ENCODE measurements around the gene LRIG1. TPM values are rescaled to one million over a fixed set of nuclear protein-coding genes. Genes with fewer than 3 reads are reported as not detected.

LRIG1 gene
- total RNA-seq, 1 experiment from 2014 or later, result 5.3 TPM

GRCh38 chr3:66502981-66503380 lies 2.2 kb upstream of the LRIG1 start:
- no peaks in the 10 kb centered on the region for H3K9me3 ChIP-seq (ENCODE audit: control insufficient read depth, insufficient read depth, low read depth, low read length)
- DNase-seq (ENCODE audit: low read depth, low spot score) (no peak), ATAC-seq (no peak)
- peaks cover 8% of the 10 kb centered on the region for H3K27me3 ChIP-seq (ENCODE audit: control insufficient read depth, insufficient read depth, low read length)
- in situ Hi-C loops (cut with HindIII; ENCODE audit: low pct_unique_long_range_greater_than_20kb, low sequenced_read_pairs) (no loop called here), intact Hi-C loops (cut with micrococcal nuclease; ENCODE audit: unreplicated experiment) (no loop called here)
- no peaks in the 10 kb centered on the region; the same call in 1 of the 2 replicates for H3K36me3 ChIP-seq (ENCODE audit: control insufficient read depth, insufficient read depth, low read length)
- H3K4me1 ChIP-seq (ENCODE audit: control insufficient read depth, insufficient read depth, low read length), result peaks cover 3% of the 10 kb centered on the region; the same call in 1 of the 2 replicates
- ChIA-PET CTCF (no interaction called here), POLR2A (no interaction called here)
- no peak overlapping the region for H3K4me3 ChIP-seq (ENCODE audit: low read depth in 2 of 2, low read length in 2 of 2)
- no TSS peak for BruUV-seq (replicated peaks)
- TF ChIP-seq SIN3A (IDR thresholded peaks at IDR 0.05; ENCODE audit: borderline replicate concordance, insufficient read depth, low read depth, low read length), result no peak
- H3K27ac ChIP-seq (ENCODE audit: low read length), result no peak overlapping the region

- Histone ChIP-seq H3K4me1 (ENCODE audit: control insufficient read depth, insufficient read depth, low read length) (peaks cover 3% of the 10 kb centered on the region; the same call in 1 of the 2 replicates), H3K27me3 (ENCODE audit: control insufficient read depth, insufficient read depth, low read length) (peaks cover 8% of the 10 kb centered on the region), H3K36me3 (ENCODE audit: control insufficient read depth, insufficient read depth, low read length) (no peaks in the 10 kb centered on the region; the same call in 1 of the 2 replicates), H3K9me3 (ENCODE audit: control insufficient read depth, insufficient read depth, low read depth, low read length) (no peaks in the 10 kb centered on the region), H3K27ac (ENCODE audit: low read length) (no peak overlapping the region), H3K4me3 (ENCODE audit: low read depth in 2 of 2, low read length in 2 of 2) (no peak overlapping the region)
- ATAC-seq, result no peak
- no TSS peak for BruUV-seq (replicated peaks)
- ChIA-PET CTCF (no interaction called here), POLR2A (no interaction called here)
- in situ Hi-C loops (cut with HindIII; ENCODE audit: low pct_unique_long_range_greater_than_20kb, low sequenced_read_pairs), result no loop called here
- intact Hi-C loops (cut with micrococcal nuclease; ENCODE audit: unreplicated experiment), result no loop called here
- TF ChIP-seq TCF7L2 (IDR thresholded peaks at IDR 0.05; ENCODE audit: low read depth, low read length), result no peak
- TF ChIP-seq REST (IDR thresholded peaks at IDR 0.05; ENCODE audit: insufficient read depth in 1 of 2, low read depth in 2 of 2, low read length in 1 of 2), result no peak
- TF ChIP-seq SIN3A (IDR thresholded peaks at IDR 0.05; ENCODE audit: borderline replicate concordance, insufficient read depth, low read depth, low read length), result no peak
- no peak for TF ChIP-seq CTCF (IDR thresholded peaks at IDR 0.05)
- TF ChIP-seq POLR2AphosphoS5 (IDR thresholded peaks at IDR 0.05; ENCODE audit: low read depth, low read length), result no peak
- DNase-seq (ENCODE audit: low read depth, low spot score), result no peak
These were observed 1.5 kb upstream of the LRIG1 start for GRCh38 chr3:66502245-66502874.

- peaks cover 3% of the 10 kb centered on the region; the same call in 1 of the 2 replicates for H3K4me1 ChIP-seq (ENCODE audit: control insufficient read depth, insufficient read depth, low read length)
- H3K4me3 ChIP-seq (ENCODE audit: low read depth in 2 of 2, low read length in 2 of 2), result peak overlapping the region; percentile 39 to 58
- intact Hi-C loops (cut with micrococcal nuclease; ENCODE audit: unreplicated experiment), result no loop called here
- in situ Hi-C loops (cut with HindIII; ENCODE audit: low pct_unique_long_range_greater_than_20kb, low sequenced_read_pairs), result no loop called here
- DNase-seq (ENCODE audit: low read depth, low spot score) (no peak), ATAC-seq (no peak)
- BruUV-seq (replicated peaks), result no TSS peak
- peaks cover 8% of the 10 kb centered on the region for H3K27me3 ChIP-seq (ENCODE audit: control insufficient read depth, insufficient read depth, low read length)
- no peaks in the 10 kb centered on the region for H3K9me3 ChIP-seq (ENCODE audit: control insufficient read depth, insufficient read depth, low read depth, low read length)
- no peak for TF ChIP-seq CTCF (IDR thresholded peaks at IDR 0.05)
- no peak for TF ChIP-seq TCF7L2 (IDR thresholded peaks at IDR 0.05; ENCODE audit: low read depth, low read length)
- TF ChIP-seq SIN3A (IDR thresholded peaks at IDR 0.05; ENCODE audit: borderline replicate concordance, insufficient read depth, low read depth, low read length), result no peak
- TF ChIP-seq POLR2AphosphoS5 (IDR thresholded peaks at IDR 0.05; ENCODE audit: low read depth, low read length), result no peak
- TF ChIP-seq REST (IDR thresholded peaks at IDR 0.05; ENCODE audit: insufficient read depth in 1 of 2, low read depth in 2 of 2, low read length in 1 of 2), result no peak
- CTCF ChIA-PET, result no interaction called here
- POLR2A ChIA-PET, result no interaction called here
- H3K36me3 ChIP-seq (ENCODE audit: control insufficient read depth, insufficient read depth, low read length), result no peaks in the 10 kb centered on the region; the same call in 1 of the 2 replicates
- no peak overlapping the region for H3K27ac ChIP-seq (ENCODE audit: low read length)
These were observed 842 bp upstream of the LRIG1 start for GRCh38 chr3:66501483-66502244.

Data from Panc1 (cell line).